Measurements from ENCODE around the gene ERG. TPM values are rescaled to one million over a fixed set of nuclear protein-coding genes. Genes with fewer than 3 reads are reported as not detected.

ERG gene
- total RNA-seq, 2 experiments from 2014 or later, result not detected

DNA sequence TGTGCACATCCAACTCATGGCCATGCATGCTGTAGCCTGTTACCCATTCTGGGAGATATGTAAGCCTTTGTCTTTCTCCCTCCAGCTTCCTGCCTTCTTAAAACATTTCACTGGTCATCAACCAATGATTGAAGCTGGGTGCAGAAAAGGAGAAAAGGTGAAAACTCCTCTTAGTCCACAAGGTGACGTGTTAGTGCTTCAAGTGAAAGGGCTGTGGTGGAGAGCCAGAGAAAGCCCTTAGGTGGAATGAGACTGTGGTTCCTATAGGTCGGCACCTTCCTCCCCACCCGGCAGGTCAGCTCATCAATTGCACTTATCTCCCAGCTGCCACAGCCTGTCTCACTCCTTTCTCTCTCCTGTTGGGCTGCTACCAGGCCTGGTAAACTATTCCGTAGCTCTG is 30.4 kb downstream of the ERG start:
- H3K79me2 ChIP-seq (ENCODE audit: insufficient read depth, low read depth, low read length), result no peaks in the 10 kb centered on the region
- no peaks in the 10 kb centered on the region for H3K4me1 ChIP-seq (ENCODE audit: insufficient read depth, low read length, poor library complexity, severe bottlenecking)
- no peaks in the 10 kb centered on the region for H3K9me2 ChIP-seq (ENCODE audit: insufficient read depth, low read length)
- H2AFZ ChIP-seq (ENCODE audit: low read length), result no peak overlapping the region
- ChIA-PET CTCF (ENCODE audit: unreplicated experiment) (no interaction called here), POLR2A (no interaction called here)
- H3K4me2 ChIP-seq (ENCODE audit: low read length), result no peak overlapping the region
- H3K27ac ChIP-seq (ENCODE audit: low read depth, low read length, poor library complexity, severe bottlenecking), result no peak overlapping the region
- BruUV-seq (replicated peaks), result no TSS peak
- H3K9me3 ChIP-seq (ENCODE audit: low read length), result no peaks in the 10 kb centered on the region
- no peak for TF ChIP-seq EZH2phosphoT487 (IDR thresholded peaks at IDR 0.05; ENCODE audit: borderline replicate concordance, low read depth, low read length)
- TF ChIP-seq, protein P1, sequence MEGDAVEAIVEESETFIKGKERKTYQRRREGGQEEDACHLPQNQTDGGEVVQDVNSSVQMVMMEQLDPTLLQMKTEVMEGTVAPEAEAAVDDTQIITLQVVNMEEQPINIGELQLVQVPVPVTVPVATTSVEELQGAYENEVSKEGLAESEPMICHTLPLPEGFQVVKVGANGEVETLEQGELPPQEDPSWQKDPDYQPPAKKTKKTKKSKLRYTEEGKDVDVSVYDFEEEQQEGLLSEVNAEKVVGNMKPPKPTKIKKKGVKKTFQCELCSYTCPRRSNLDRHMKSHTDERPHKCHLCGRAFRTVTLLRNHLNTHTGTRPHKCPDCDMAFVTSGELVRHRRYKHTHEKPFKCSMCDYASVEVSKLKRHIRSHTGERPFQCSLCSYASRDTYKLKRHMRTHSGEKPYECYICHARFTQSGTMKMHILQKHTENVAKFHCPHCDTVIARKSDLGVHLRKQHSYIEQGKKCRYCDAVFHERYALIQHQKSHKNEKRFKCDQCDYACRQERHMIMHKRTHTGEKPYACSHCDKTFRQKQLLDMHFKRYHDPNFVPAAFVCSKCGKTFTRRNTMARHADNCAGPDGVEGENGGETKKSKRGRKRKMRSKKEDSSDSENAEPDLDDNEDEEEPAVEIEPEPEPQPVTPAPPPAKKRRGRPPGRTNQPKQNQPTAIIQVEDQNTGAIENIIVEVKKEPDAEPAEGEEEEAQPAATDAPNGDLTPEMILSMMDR (conservative IDR thresholded peaks at IDR 0.05; ENCODE audit: low read length), result no peak
- H3K4me3 ChIP-seq (ENCODE audit: low read depth, low read length, poor library complexity, severe bottlenecking), result no peak overlapping the region
- no peaks in the 10 kb centered on the region for H3K36me3 ChIP-seq (ENCODE audit: insufficient read depth, low read length)
- H4K20me1 ChIP-seq (ENCODE audit: insufficient read depth, low read length), result no peaks in the 10 kb centered on the region
- intact Hi-C loops (cut with micrococcal nuclease; ENCODE audit: unreplicated experiment), result no loop called here
- no peak for DNase-seq (ENCODE audit: low spot score)

DNA sequence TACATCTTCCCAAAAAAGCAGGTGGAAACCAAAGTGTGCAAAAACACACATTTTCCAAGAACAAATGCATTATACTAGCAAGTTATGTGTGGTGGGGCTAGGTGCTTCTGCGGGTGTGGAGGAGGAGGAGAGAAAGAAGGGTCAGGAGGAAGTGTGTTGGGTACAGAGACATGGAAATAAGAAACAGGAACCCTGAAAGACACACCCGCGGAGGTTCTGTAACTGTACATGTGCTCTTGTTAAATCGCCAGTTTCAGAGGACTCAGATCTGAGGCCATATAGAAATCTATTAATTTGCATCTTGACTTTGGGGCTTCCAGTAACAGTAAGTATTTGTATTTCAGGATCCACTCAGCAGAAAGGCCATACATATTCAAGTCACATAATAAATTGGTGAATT is 30.9 kb downstream of the ERG start:
- Histone ChIP-seq H4K20me1 (ENCODE audit: insufficient read depth, low read length) (no peaks in the 10 kb centered on the region), H3K36me3 (ENCODE audit: insufficient read depth, low read length) (no peaks in the 10 kb centered on the region), H3K9me3 (ENCODE audit: low read length) (no peaks in the 10 kb centered on the region), H3K4me1 (ENCODE audit: insufficient read depth, low read length, poor library complexity, severe bottlenecking) (no peaks in the 10 kb centered on the region), H3K27ac (ENCODE audit: low read depth, low read length, poor library complexity, severe bottlenecking) (no peak overlapping the region), H3K4me3 (ENCODE audit: low read depth, low read length, poor library complexity, severe bottlenecking) (no peak overlapping the region), H3K4me2 (ENCODE audit: low read length) (no peak overlapping the region), H2AFZ (ENCODE audit: low read length) (no peak overlapping the region), H3K9me2 (ENCODE audit: insufficient read depth, low read length) (no peaks in the 10 kb centered on the region), H3K79me2 (ENCODE audit: insufficient read depth, low read depth, low read length) (no peaks in the 10 kb centered on the region)
- ChIA-PET POLR2A (no interaction called here), CTCF (ENCODE audit: unreplicated experiment) (no interaction called here)
- intact Hi-C loops (cut with micrococcal nuclease; ENCODE audit: unreplicated experiment), result no loop called here
- TF ChIP-seq, protein P1 (conservative IDR thresholded peaks at IDR 0.05; ENCODE audit: low read length), result no peak
- TF ChIP-seq EZH2phosphoT487 (IDR thresholded peaks at IDR 0.05; ENCODE audit: borderline replicate concordance, low read depth, low read length), result no peak
- no peak for DNase-seq (ENCODE audit: low spot score)
- no TSS peak for BruUV-seq (replicated peaks)

DNA sequence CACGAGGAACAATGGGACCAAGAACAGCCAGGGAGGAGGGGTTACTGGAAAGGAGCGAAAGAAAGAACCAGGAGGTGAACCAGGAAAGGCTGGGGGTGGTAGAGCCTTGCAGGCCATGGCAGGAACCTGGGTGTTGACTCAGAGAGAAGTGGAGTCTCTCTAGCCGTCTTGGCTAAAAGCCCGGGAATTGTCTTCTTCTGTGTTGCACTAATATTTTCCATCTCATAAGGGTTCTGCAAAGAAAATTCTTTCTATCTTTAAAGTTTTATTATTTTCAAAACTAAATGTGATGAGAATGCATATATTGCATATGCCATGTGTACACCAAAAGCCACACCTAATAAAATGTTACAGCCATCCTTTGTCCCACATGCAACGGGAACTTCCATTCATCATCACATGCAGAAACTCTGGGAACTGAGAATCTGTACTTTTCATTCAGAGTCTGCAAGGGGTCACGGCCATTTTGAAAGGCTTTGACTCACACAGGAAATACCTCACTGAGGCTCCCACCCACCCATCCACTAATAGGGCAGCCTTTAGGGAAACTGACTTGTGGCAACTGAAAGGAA is 38.0 kb downstream of the ERG start:
- Histone ChIP-seq H3K4me2 (ENCODE audit: low read length) (no peak overlapping the region), H2AFZ (ENCODE audit: low read length) (no peak overlapping the region), H3K4me3 (ENCODE audit: low read depth, low read length, poor library complexity, severe bottlenecking) (no peak overlapping the region), H3K79me2 (ENCODE audit: insufficient read depth, low read depth, low read length) (no peaks in the 10 kb centered on the region), H4K20me1 (ENCODE audit: insufficient read depth, low read length) (no peaks in the 10 kb centered on the region), H3K27ac (ENCODE audit: low read depth, low read length, poor library complexity, severe bottlenecking) (no peak overlapping the region), H3K9me3 (ENCODE audit: low read length) (no peaks in the 10 kb centered on the region), H3K9me2 (ENCODE audit: insufficient read depth, low read length) (no peaks in the 10 kb centered on the region), H3K4me1 (ENCODE audit: insufficient read depth, low read length, poor library complexity, severe bottlenecking) (no peaks in the 10 kb centered on the region), H3K36me3 (ENCODE audit: insufficient read depth, low read length) (no peaks in the 10 kb centered on the region)
- no TSS peak for BruUV-seq (replicated peaks)
- CTCF ChIA-PET (ENCODE audit: unreplicated experiment), result no interaction called here
- TF ChIP-seq, protein P1 (conservative IDR thresholded peaks at IDR 0.05; ENCODE audit: low read length), result no peak
- TF ChIP-seq EZH2phosphoT487 (IDR thresholded peaks at IDR 0.05; ENCODE audit: borderline replicate concordance, low read depth, low read length), result no peak
- POLR2A ChIA-PET, result no interaction called here
- intact Hi-C loops (cut with micrococcal nuclease; ENCODE audit: unreplicated experiment), result no loop called here
- no peak for DNase-seq (ENCODE audit: low spot score)

Data from OCI-LY7 (cell line).